ENCODE data around the gene PTGDR2. TPM values are rescaled to one million over a fixed set of nuclear protein-coding genes. Genes with fewer than 3 reads are reported as not detected.

PTGDR2 gene
- total and polyA plus RNA-seq, 9 of the 15 experiments (the other 6 are each of a cell fraction or from before 2014, with no cell fraction given): 0.51 to 2.6 (median 1.6) TPM

DNA sequence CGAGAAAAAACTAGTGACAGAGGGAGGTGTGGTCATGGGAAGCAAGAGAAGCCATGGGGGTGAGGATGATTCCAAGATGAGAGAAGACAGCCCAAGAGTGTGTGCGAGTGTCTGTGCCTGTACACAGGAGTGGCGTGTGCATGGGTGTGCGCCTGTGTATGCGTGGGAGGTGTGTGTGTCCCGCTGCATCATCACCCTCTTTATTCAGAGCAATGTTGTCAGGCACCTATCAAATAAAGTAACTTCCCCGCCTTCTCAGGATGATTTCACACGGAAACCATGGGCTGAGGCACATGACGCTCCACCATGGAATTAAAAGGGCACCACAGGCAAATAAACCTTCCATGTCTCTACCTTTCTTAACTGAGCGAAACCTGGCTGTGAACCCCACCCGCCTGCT, 46.1 kb downstream of the PTGDR2 start:
- DNase-seq (ENCODE audit: extremely low read depth in 1 of 4, low spot score in 3 of 4) (no peak), ATAC-seq (no peak), FAIRE-seq (no peak)
- BruUV-seq (replicated peaks): no TSS peak
- Histone ChIP-seq H3K9me3 (replicated peaks; ENCODE audit: control insufficient read depth, insufficient read depth, low read depth, low read length) (no peaks in the 10 kb centered on the region), H4K20me1 (replicated peaks; ENCODE audit: control insufficient read depth, insufficient read depth, low read length) (peaks cover 7% of the 10 kb centered on the region; the same call in 1 of the 2 replicates), H3K4me2 (ENCODE audit: insufficient read depth, low read length) (no peak overlapping the region), H3K9ac (ENCODE audit: insufficient read depth in 1 of 2, low read depth in 2 of 2, low read length in 2 of 2) (no peak overlapping the region), H2AFZ (ENCODE audit: low read depth, low read length) (no peak overlapping the region), H3K4me3 (no peak overlapping the region), H3K27ac (ENCODE audit: extremely low read depth, low read depth, low read length) (no peak overlapping the region), H3K27me3 (ENCODE audit: control insufficient read depth in 2 of 2, insufficient read depth in 2 of 2, low read length in 2 of 2) (peaks cover 36 to 63% of the 10 kb centered on the region in 2 experiments; a peak in 4 of 5 replicates), H3K4me1 (replicated peaks in 1 of 2; ENCODE audit: control insufficient read depth in 2 of 2, insufficient read depth in 2 of 2, low read length in 2 of 2) (no peaks in the 10 kb centered on the region), H3K79me2 (ENCODE audit: control insufficient read depth, insufficient read depth, low read length) (no peaks in the 10 kb centered on the region), H3K36me3 (ENCODE audit: control insufficient read depth, insufficient read depth, low read length) (no peaks in the 10 kb centered on the region), H3K9me1 (ENCODE audit: control insufficient read depth, insufficient read depth, low read length) (no peaks in the 10 kb centered on the region)
- TF ChIP-seq, protein P1, sequence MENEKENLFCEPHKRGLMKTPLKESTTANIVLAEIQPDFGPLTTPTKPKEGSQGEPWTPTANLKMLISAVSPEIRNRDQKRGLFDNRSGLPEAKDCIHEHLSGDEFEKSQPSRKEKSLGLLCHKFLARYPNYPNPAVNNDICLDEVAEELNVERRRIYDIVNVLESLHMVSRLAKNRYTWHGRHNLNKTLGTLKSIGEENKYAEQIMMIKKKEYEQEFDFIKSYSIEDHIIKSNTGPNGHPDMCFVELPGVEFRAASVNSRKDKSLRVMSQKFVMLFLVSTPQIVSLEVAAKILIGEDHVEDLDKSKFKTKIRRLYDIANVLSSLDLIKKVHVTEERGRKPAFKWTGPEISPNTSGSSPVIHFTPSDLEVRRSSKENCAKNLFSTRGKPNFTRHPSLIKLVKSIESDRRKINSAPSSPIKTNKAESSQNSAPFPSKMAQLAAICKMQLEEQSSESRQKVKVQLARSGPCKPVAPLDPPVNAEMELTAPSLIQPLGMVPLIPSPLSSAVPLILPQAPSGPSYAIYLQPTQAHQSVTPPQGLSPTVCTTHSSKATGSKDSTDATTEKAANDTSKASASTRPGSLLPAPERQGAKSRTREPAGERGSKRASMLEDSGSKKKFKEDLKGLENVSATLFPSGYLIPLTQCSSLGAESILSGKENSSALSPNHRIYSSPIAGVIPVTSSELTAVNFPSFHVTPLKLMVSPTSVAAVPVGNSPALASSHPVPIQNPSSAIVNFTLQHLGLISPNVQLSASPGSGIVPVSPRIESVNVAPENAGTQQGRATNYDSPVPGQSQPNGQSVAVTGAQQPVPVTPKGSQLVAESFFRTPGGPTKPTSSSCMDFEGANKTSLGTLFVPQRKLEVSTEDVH (IDR thresholded peaks at IDR 0.05; ENCODE audit: low read depth, partially characterized antibody): no peak
- TF ChIP-seq ZNF76 (CRISPR knock-in tag; IDR thresholded peaks at IDR 0.05; ENCODE audit: borderline replicate concordance) (no peak), RFX5 (IDR thresholded peaks at IDR 0.05; ENCODE audit: low read depth, low read length) (no peak), ASH1L (IDR thresholded peaks at IDR 0.05; ENCODE audit: borderline replicate concordance, low read depth, partially characterized antibody) (no peak), ATF7 (IDR thresholded peaks at IDR 0.05) (no peak), EP400 (IDR thresholded peaks at IDR 0.05) (no peak), RBM39 (optimal IDR thresholded peaks at IDR 0.05; ENCODE audit: low read depth, low read length) (no peak), TBP (optimal IDR thresholded peaks at IDR 0.05; ENCODE audit: low read depth, low read length) (no peak), NFIC (IDR thresholded peaks at IDR 0.05) (no peak), FOXJ2 (tag; IDR thresholded peaks at IDR 0.05) (no peak), OTX1 (CRISPR knock-in tag; IDR thresholded peaks at IDR 0.05) (no peak)
- TF ChIP-seq, protein P2, sequence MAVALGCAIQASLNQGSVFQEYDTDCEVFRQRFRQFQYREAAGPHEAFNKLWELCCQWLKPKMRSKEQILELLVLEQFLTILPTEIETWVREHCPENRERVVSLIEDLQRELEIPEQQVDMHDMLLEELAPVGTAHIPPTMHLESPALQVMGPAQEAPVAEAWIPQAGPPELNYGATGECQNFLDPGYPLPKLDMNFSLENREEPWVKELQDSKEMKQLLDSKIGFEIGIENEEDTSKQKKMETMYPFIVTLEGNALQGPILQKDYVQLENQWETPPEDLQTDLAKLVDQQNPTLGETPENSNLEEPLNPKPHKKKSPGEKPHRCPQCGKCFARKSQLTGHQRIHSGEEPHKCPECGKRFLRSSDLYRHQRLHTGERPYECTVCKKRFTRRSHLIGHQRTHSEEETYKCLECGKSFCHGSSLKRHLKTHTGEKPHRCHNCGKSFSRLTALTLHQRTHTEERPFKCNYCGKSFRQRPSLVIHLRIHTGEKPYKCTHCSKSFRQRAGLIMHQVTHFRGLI (CRISPR knock-in tag; IDR thresholded peaks at IDR 0.05): no peak
- TF ChIP-seq, protein P3, sequence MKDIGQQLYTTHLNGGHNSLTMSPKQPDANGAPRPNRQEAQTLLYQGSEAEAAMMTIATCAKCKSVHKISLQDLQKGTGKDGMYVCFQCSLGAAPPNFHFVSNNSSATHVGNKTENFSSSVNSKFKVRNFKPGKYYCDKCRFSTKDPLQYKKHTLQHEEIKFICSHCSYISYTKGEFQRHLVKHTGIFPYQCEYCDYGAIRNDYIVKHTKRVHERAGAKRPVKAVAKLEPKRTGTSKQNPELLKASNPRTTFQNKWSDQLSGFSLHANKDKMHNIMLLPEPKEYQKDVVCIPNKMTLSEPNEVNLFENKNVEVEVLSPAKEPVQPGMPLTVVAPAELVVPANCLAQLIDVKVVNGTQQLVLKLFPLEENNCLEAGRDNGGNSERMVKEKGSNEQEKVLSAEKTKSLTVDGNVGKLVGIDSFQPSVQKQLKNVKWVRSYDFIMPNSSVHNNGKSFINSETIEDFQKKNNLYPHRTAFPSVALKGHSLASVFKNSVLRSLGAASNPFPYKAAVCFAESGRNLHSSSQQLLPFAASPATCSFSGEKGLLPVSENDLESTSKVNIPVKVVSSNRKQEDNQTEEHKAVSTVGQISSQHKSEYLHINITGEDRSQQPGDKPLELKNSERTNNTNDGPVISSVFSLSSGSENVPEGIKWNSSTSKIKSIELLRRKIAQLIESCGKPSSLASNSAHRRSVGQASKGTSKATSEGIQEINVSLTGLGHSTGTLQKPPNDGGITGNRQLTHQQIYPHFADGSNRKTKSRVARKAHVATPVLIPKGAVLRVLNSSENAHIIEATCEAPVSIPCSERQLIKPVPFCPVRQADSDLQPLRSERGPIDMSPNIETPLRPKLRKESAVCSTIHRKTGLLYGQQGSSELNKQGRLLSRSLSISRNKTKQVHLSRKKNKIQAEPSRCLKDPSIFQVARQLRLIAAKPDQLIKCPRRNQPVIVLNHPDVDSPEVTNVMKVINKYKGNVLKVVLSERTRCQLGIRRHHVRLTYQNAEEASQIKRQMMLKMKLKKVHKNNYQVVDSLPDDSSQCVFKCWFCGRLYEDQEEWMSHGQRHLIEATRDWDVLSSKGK (CRISPR knock-in tag; IDR thresholded peaks at IDR 0.05): no peak
- ChIA-PET POLR2A (no interaction called here), CTCF (ENCODE audit: low intra/inter-chr PET ratio) (no interaction called here)
- in situ Hi-C loops (cut with MboI) (no loop called here), intact Hi-C loops (cut with micrococcal nuclease) (no loop called here)
- 2% methylated on average over 11 of the region's 11 CpGs for WGBS (ENCODE audit: insufficient coverage, low coverage, missing lambda C conversion rate)

All from K562 (cell line).